Peyer's patch (tissue), 4 donors: Measurements from ENCODE around the gene WDR75. TPM values are rescaled to one million over a fixed set of nuclear protein-coding genes. Genes with fewer than 3 reads are reported as not detected.

ENCODE experiments used
- DNase-seq, 3 donors: peaks; one replicate each; pipeline ENCODE4 v3.0.0-alpha.2; 2017 to 2019
- H3K27ac ChIP-seq, 4 donors: fragments of 200-600 bp; sonication (generic); one replicate each; pipeline ENCODE4 v1.5.1; 2016 to 2019
- H3K27me3 ChIP-seq, 2 donors: fragments of 200-600 bp; sonication (generic); one replicate each; pipeline ENCODE4 v1.5.1; 2019
- H3K36me3 ChIP-seq, 3 donors: fragments of 200-600 bp; sonication (generic); one replicate each; pipeline ENCODE4 v1.5.1; 2016 to 2019
- H3K4me1 ChIP-seq, 4 donors: fragments of 200-600 bp; sonication (generic); one replicate each; pipeline ENCODE4 v1.5.1; 2016 to 2019
- H3K4me3 ChIP-seq, 4 donors: fragments of 200-600 bp; sonication (generic); 1 replicate in 3 of 4; 2 replicates in 1 of 4; pipeline ENCODE4 v1.5.1; 2016 to 2019; ENCODE audit warnings: mild to moderate bottlenecking in 1 of 4
- H3K9me3 ChIP-seq, 4 donors: fragments of 200-600 bp; sonication (generic); one replicate each; pipeline ENCODE4 v1.5.1; 2016 to 2019; ENCODE audit warnings: mild to moderate bottlenecking in 1 of 4
- POLR2A ChIP-seq, 2 donors: fragments of 450-650 bp; IDR thresholded peaks; one replicate each; pipeline ENCODE4 v1.5.1; 2017; ENCODE audit warnings: antibody characterized with exemption in 2 of 2, mild to moderate bottlenecking in 2 of 2, moderate library complexity in 2 of 2
- total RNA-seq, 4 donors: library from RNA; depleted of rRNA; stranded (reverse); fragments of >200 nt; gene quantifications; one replicate each; pipeline ENCODE4 v1.1.0, GENCODE V29; 2016
- TF ChIP-seq, protein P1 (sequence below), 6 experiments: fragments of 450-650 bp in 4 of 6; fragments of 200-600 bp in 2 of 6; sonication (generic) in 1 of 6; IDR thresholded peaks; one replicate each; pipeline ENCODE4 v1.5.1; 2017 to 2019; ENCODE audit warnings: antibody characterized with exemption in 6 of 6, mild to moderate bottlenecking in 3 of 6, moderate library complexity in 1 of 6

The WDR75 gene
- total RNA-seq, 4 donors from 2014 or later: 21.5 to 45.4 (median 32.3) TPM

DNA sequence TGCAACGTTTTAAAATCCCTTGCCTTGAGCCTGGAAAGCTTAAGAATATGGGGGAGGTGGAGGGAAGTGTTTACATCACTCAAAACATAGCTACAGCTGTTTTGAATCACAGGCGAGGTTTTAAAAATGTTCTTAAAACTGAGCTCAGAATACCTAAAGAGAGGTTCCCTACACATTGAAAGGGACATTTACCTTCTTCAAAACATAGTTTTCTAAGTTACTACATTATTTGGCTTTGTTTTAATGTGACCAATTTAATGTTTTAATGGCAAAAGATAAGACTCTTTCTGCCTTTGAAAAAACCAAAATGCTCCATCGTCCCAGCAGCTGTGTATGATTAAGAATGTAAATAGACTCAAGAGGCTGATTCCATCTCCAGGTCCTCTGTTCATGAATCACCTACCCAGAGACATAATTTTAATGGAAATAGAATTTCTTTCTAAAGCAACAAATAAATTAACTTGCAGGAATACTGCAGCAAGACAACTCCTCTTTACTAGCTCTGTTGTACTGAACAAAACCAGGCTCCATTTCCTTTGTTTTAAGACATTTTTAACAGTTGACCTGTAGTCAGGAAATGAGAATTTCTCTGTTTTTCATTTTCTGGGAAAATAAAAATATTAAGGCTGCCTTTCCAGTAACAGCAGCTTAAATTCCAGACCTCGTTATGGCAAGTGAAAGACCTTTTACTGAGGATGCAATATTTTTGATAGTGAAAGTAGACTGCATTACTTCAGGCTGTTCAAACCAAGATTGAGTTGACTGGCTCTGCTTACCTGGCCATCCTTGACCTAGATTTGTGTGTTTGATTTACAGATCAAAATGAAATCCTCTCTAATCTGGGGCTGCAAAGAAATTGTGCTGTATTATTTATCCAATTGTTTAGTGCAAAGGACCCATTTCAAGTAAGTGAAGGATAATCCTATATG is 33.7 kb upstream of the WDR75 start:
- Histone ChIP-seq H3K4me3 (no peak overlapping the region), H3K27me3 (no peaks in the 10 kb centered on the region), H3K27ac (peak overlapping the region in 2 of 4 donors; percentile 48 to 75), H3K9me3 (no peaks in the 10 kb centered on the region), H3K4me1 (no peaks in the 10 kb centered on the region), H3K36me3 (no peaks in the 10 kb centered on the region)
- DNase-seq: no peak
- no peak for TF ChIP-seq POLR2A (IDR thresholded peaks at IDR 0.05)
- TF ChIP-seq, protein P1, sequence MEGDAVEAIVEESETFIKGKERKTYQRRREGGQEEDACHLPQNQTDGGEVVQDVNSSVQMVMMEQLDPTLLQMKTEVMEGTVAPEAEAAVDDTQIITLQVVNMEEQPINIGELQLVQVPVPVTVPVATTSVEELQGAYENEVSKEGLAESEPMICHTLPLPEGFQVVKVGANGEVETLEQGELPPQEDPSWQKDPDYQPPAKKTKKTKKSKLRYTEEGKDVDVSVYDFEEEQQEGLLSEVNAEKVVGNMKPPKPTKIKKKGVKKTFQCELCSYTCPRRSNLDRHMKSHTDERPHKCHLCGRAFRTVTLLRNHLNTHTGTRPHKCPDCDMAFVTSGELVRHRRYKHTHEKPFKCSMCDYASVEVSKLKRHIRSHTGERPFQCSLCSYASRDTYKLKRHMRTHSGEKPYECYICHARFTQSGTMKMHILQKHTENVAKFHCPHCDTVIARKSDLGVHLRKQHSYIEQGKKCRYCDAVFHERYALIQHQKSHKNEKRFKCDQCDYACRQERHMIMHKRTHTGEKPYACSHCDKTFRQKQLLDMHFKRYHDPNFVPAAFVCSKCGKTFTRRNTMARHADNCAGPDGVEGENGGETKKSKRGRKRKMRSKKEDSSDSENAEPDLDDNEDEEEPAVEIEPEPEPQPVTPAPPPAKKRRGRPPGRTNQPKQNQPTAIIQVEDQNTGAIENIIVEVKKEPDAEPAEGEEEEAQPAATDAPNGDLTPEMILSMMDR (IDR thresholded peaks at IDR 0.05): no peak

GRCh38 chr2:189408294-189408693 is 33.0 kb upstream of the WDR75 start:
- Histone ChIP-seq H3K27me3 (no peaks in the 10 kb centered on the region), H3K9me3 (no peaks in the 10 kb centered on the region), H3K36me3 (no peaks in the 10 kb centered on the region), H3K27ac (peak overlapping the region in 2 of 4 donors; percentile 48 to 75), H3K4me3 (no peak overlapping the region), H3K4me1 (no peaks in the 10 kb centered on the region)
- TF ChIP-seq, protein P1 (IDR thresholded peaks at IDR 0.05): no peak
- TF ChIP-seq POLR2A (IDR thresholded peaks at IDR 0.05): no peak
- no peak for DNase-seq

- H3K27me3 ChIP-seq: no peaks in the 10 kb centered on the region
- no peaks in the 10 kb centered on the region for H3K4me1 ChIP-seq
- H3K36me3 ChIP-seq: no peaks in the 10 kb centered on the region
- H3K27ac ChIP-seq: peak overlapping the region in 1 of 4 donors; percentile 75
- TF ChIP-seq, protein P1 (IDR thresholded peaks at IDR 0.05): no peak
- no peak overlapping the region for H3K4me3 ChIP-seq
- no peak for DNase-seq
- no peaks in the 10 kb centered on the region for H3K9me3 ChIP-seq
These were observed 32.1 kb upstream of the WDR75 start for GRCh38 chr2:189409131-189409530.

GRCh38 chr2:189409647-189410046 is 31.6 kb upstream of the WDR75 start:
- Histone ChIP-seq H3K9me3 (no peaks in the 10 kb centered on the region), H3K27ac (no peak overlapping the region), H3K36me3 (no peaks in the 10 kb centered on the region), H3K27me3 (no peaks in the 10 kb centered on the region), H3K4me1 (no peaks in the 10 kb centered on the region), H3K4me3 (no peak overlapping the region)
- no peak for TF ChIP-seq POLR2A (IDR thresholded peaks at IDR 0.05)
- TF ChIP-seq, protein P1 (IDR thresholded peaks at IDR 0.05): no peak
- no peak for DNase-seq

GRCh38 chr2:189411860-189412259 is 29.4 kb upstream of the WDR75 start:
- Histone ChIP-seq H3K27me3 (no peaks in the 10 kb centered on the region), H3K4me3 (no peak overlapping the region), H3K27ac (peak overlapping the region in 2 of 4 donors; percentile 28 to 70), H3K36me3 (no peaks in the 10 kb centered on the region), H3K4me1 (no peaks in the 10 kb centered on the region), H3K9me3 (no peaks in the 10 kb centered on the region)
- TF ChIP-seq, protein P1 (IDR thresholded peaks at IDR 0.05): no peak
- TF ChIP-seq POLR2A (IDR thresholded peaks at IDR 0.05): no peak
- DNase-seq: no peak
